DOHH2 (cell line): ENCODE results near the gene SOHLH2.

Source experiments
- H3F3A ChIP-seq: fragments of 200-600 bp; sonication (generic), shearing (Covaris generic); 2 replicates; pipeline ENCODE4 v1.6.0; 2016; ENCODE audit warnings: antibody characterized with exemption, mild to moderate bottlenecking; ENCODE audit not compliant: control insufficient read depth, insufficient read depth
- H3K27ac ChIP-seq: fragments of 200-600 bp; sonication (generic); 2 replicates; pipeline ENCODE4 v1.5.1; 2014; ENCODE audit warnings: low read depth, mild to moderate bottlenecking, low read length, moderate library complexity
- H3K27me3 ChIP-seq: fragments of 200-600 bp; sonication (generic); 2 replicates; pipeline ENCODE4 v1.6.1; 2014; ENCODE audit warnings: mild to moderate bottlenecking, low read length, mixed read lengths; ENCODE audit not compliant: control insufficient read depth
- H3K36me3 ChIP-seq: fragments of 200-600 bp; sonication (generic); 2 replicates; pipeline ENCODE4 v1.6.1; 2014; ENCODE audit warnings: mild to moderate bottlenecking, low read length, moderate library complexity, mixed read lengths; ENCODE audit not compliant: control insufficient read depth
- H3K4me1 ChIP-seq: fragments of 200-600 bp; sonication (generic); 2 replicates; pipeline ENCODE4 v1.6.1; 2014; ENCODE audit warnings: mild to moderate bottlenecking, low read length, mixed read lengths; ENCODE audit not compliant: control insufficient read depth
- H3K4me2 ChIP-seq: fragments of 200-600 bp; sonication (generic); 2 replicates; pipeline ENCODE4 v1.6.0; 2014; ENCODE audit warnings: mild to moderate bottlenecking, low read length, moderate library complexity
- H3K4me3 ChIP-seq: fragments of 200-600 bp; sonication (generic); 2 replicates; pipeline ENCODE4 v1.5.1; 2014; ENCODE audit warnings: mild to moderate bottlenecking, low read length, mixed read lengths
- H3K79me2 ChIP-seq: fragments of 200-600 bp; sonication (generic); 2 replicates; pipeline ENCODE4 v1.6.1; 2014; ENCODE audit warnings: mild to moderate bottlenecking, low read length, mixed read lengths; ENCODE audit not compliant: control insufficient read depth
- H3K9me2 ChIP-seq: fragments of 200-600 bp; sonication (generic); replicated peaks from 2 replicates; pipeline ENCODE4 v1.6.1; 2014; ENCODE audit warnings: mild to moderate bottlenecking, low read length, mixed read lengths; ENCODE audit not compliant: control insufficient read depth
- H3K9me3 ChIP-seq: fragments of 200-600 bp; sonication (generic); 2 replicates; pipeline ENCODE4 v1.6.1; 2014; ENCODE audit warnings: antibody characterized with exemption, low read length, mixed read lengths; ENCODE audit not compliant: control insufficient read depth, insufficient read depth
- H4K20me1 ChIP-seq: fragments of 200-600 bp; sonication (generic); 2 replicates; pipeline ENCODE4 v1.6.0; 2014; ENCODE audit warnings: low read depth, mild to moderate bottlenecking, antibody characterized with exemption, low read length, moderate library complexity; ENCODE audit not compliant: control insufficient read depth, insufficient read depth
- CTCF ChIP-seq: fragments of 200-600 bp; sonication (generic); IDR thresholded peaks from one replicate; pipeline ENCODE4 v1.5.1; 2014; ENCODE audit warnings: antibody characterized with exemption, mild to moderate bottlenecking, low read depth, low read length; ENCODE audit not compliant: poor library complexity, severe bottlenecking
- EZH2phosphoT487 ChIP-seq: fragments of 200-600 bp; sonication (generic); IDR thresholded peaks from 2 replicates; pipeline ENCODE4 v1.6.1; 2017; ENCODE audit warnings: borderline replicate concordance, mild to moderate bottlenecking, antibody characterized with exemption, low read length, moderate library complexity, mixed read lengths

The SOHLH2 gene

GRCh38 chr13:36124236-36124822 is 90.0 kb downstream of the SOHLH2 start:
- Histone ChIP-seq H3K27ac (no peak overlapping the region), H3K79me2 (no peaks in the 10 kb centered on the region)
- no peak for TF ChIP-seq CTCF
- TF ChIP-seq EZH2phosphoT487 = no peak

More at GRCh38 chr13:36124236-36124822, 90.0 kb downstream of the SOHLH2 start:
- H3K4me2 ChIP-seq = no peak overlapping the region
- H3K36me3 ChIP-seq = no peaks in the 10 kb centered on the region
- H3K4me1 ChIP-seq = no peaks in the 10 kb centered on the region
- H4K20me1 ChIP-seq = no peaks in the 10 kb centered on the region
- no peaks in the 10 kb centered on the region for H3F3A ChIP-seq
- H3K4me3 ChIP-seq = no peak overlapping the region
- H3K9me3 ChIP-seq = no peaks in the 10 kb centered on the region
- no peaks in the 10 kb centered on the region; the same call in 1 of the 2 replicates for H3K9me2 ChIP-seq
- H3K27me3 ChIP-seq = no peaks in the 10 kb centered on the region
